Ishikawa (cell line): Measurements from ENCODE around the gene BMP7.

Experiments used
- CEBPB ChIP-seq: IDR thresholded peaks from 2 replicates; pipeline ENCODE4 v1.6.1; 2012
- CREB1 ChIP-seq: IDR thresholded peaks from 2 replicates; pipeline ENCODE4 v1.6.1; 2012; ENCODE audit warnings: low read depth
- EP300 ChIP-seq: IDR thresholded peaks from 2 replicates; pipeline ENCODE4 v1.6.1; 2012; ENCODE audit warnings: borderline replicate concordance
- FOXM1 ChIP-seq: IDR thresholded peaks from 2 replicates; pipeline ENCODE4 v1.6.1; 2012; ENCODE audit warnings: low read depth, borderline replicate concordance
- RAD21 ChIP-seq: IDR thresholded peaks from 2 replicates; pipeline ENCODE4 v1.6.1; 2012; ENCODE audit warnings: low read depth
- TAF1 ChIP-seq: IDR thresholded peaks from 2 replicates; pipeline ENCODE4 v1.6.1; 2012; ENCODE audit warnings: low read depth, mild to moderate bottlenecking
- TCF12 ChIP-seq: IDR thresholded peaks from 2 replicates; pipeline ENCODE4 v1.6.1; 2012; ENCODE audit warnings: low read depth
- TF ChIP-seq, protein P1 (sequence below): IDR thresholded peaks from 2 replicates; pipeline ENCODE4 v1.6.1; 2012
- TF ChIP-seq, protein P2 (sequence below): IDR thresholded peaks from 2 replicates; pipeline ENCODE4 v1.6.1; 2012; ENCODE audit warnings: low read depth, mild to moderate bottlenecking

DNA sequence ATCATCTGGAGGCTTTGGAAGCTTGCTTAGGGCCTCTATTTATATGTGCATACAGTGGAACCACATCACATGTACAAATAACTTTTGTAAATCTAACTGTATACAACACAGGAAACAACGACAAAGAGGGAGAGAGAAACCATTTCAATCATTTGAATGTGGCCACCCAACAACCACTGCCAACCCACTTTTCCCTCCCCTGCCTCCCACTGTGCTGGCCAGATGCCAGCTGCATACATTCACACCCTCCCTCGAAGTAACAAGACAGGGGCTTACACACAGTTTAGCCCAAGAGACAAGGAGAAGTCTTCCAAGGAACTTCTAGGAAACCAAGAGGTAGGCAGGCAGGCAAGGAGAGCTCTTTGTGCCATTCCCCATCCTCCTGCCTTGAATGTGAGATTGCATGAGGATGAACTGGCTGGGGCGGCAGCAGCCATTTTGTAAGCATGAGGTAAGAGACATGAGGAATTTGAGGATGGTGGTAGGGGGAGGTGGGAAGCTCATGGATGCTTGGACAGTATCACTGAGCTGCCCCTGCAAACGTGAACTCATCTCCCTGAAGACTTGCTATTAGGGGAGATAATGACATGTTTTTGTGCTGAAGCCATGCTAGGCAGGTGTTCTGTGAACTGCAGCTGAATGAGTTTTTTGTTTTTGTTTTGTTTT lies 18.2 kb downstream of the BMP7 start:
- TF ChIP-seq, protein P1, sequence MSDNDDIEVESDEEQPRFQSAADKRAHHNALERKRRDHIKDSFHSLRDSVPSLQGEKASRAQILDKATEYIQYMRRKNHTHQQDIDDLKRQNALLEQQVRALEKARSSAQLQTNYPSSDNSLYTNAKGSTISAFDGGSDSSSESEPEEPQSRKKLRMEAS, result no peak
- TF ChIP-seq EP300 (no peak), TAF1 (no peak), CEBPB (no peak), TCF12 (no peak), RAD21 (no peak), FOXM1 (no peak), CREB1 (no peak)
- TF ChIP-seq, protein P2, sequence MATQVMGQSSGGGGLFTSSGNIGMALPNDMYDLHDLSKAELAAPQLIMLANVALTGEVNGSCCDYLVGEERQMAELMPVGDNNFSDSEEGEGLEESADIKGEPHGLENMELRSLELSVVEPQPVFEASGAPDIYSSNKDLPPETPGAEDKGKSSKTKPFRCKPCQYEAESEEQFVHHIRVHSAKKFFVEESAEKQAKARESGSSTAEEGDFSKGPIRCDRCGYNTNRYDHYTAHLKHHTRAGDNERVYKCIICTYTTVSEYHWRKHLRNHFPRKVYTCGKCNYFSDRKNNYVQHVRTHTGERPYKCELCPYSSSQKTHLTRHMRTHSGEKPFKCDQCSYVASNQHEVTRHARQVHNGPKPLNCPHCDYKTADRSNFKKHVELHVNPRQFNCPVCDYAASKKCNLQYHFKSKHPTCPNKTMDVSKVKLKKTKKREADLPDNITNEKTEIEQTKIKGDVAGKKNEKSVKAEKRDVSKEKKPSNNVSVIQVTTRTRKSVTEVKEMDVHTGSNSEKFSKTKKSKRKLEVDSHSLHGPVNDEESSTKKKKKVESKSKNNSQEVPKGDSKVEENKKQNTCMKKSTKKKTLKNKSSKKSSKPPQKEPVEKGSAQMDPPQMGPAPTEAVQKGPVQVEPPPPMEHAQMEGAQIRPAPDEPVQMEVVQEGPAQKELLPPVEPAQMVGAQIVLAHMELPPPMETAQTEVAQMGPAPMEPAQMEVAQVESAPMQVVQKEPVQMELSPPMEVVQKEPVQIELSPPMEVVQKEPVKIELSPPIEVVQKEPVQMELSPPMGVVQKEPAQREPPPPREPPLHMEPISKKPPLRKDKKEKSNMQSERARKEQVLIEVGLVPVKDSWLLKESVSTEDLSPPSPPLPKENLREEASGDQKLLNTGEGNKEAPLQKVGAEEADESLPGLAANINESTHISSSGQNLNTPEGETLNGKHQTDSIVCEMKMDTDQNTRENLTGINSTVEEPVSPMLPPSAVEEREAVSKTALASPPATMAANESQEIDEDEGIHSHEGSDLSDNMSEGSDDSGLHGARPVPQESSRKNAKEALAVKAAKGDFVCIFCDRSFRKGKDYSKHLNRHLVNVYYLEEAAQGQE, result no peak
